Uterus (tissue), 2 donors: ENCODE data around the gene LIF.

Experiments
- CTCF ChIP-seq, 4 experiments: fragments of 200-600 bp in 2 of 4; fragments of 450-650 bp in 2 of 4; sonication (generic) in 2 of 4; IDR thresholded peaks; one replicate each; pipeline ENCODE4 v1.5.1; 2016 to 2019; ENCODE audit warnings: antibody characterized with exemption in 4 of 4, mild to moderate bottlenecking in 2 of 4, moderate library complexity in 1 of 4
- POLR2A ChIP-seq, 2 donors: fragments of 450-650 bp; IDR thresholded peaks; one replicate each; pipeline ENCODE4 v1.6.1; 2016; ENCODE audit warnings: antibody characterized with exemption in 2 of 2, mild to moderate bottlenecking in 1 of 2, moderate library complexity in 1 of 2

- TF ChIP-seq POLR2A (IDR thresholded peaks at IDR 0.05) (no peak), CTCF (IDR thresholded peaks at IDR 0.05) (no peak)
Observed at GRCh38 chr22:30230787-30231461, 15.6 kb downstream of the LIF start.
